HUDEP-2 (cell line): ENCODE measurements around the gene CARD18.
"Not testable (repeated sequence)": the region's sequence is repeated elsewhere in the genome, so short reads cannot be mapped to it uniquely, and the experiment has no call there.

Source experiments
- DNase-seq, 76 experiments: peaks; one replicate each; lab custom pipeline; 2025; ENCODE audit not compliant: unreplicated experiment in 76 of 76; lab: John Stamatoyannopoulos, UW

CARD18 gene

DNA sequence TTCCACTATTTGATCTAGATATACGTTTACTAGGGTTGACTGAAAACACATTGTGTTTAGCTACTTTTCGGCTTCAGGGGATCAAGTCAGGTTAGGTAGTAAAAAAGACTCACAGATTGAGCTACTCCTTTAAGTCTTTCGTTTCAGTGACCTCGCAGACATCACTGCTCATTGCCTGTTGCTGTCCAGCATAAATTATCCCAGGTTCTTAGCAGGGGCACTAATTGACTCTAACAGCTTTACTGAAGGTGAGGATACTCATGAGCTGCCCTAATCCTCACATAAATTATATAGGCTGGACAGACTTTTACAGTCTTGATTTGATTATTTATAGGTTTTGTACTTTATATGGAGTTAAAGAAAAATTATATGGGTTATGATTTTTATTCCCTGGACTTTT lies 3.7 kb downstream of the CARD18 start:
- DNase-seq = no peak

DNA sequence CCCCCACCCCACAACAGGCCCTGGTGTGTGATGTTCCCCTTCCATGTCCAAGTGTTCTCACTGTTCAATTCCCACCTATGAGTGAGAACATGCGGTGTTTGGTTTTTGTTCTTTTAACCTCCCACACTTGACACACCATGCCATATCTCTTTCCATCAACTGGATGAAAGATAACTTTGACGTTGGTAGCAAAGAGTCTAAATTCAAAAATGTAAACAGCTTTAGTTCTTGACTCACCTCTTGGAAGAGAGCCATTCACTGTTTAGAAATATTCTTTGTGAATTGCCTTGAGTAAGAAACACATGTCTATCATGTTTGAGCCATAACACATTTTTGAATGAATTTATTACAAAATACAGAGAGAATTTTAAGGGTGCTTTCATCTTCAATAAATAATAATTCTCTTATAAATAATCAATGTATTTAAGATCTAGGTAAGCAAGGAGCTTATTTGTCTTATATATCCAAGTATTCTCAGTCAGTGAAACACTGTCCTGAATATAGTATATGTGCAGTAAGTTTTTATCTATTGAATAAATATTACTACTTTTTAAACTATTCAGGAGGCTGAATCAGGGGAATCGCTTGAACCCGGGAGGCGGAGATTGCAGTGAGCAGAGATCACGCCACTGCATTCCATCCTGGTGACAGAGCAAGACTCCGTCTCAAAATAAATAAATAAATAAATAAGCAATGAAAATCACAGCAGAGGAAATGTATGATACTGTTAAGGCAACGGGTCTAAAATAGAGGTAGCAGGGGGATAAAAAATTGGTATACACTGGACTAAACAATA lies 6.7 kb downstream of the CARD18 start:
- DNase-seq = no peak

DNA sequence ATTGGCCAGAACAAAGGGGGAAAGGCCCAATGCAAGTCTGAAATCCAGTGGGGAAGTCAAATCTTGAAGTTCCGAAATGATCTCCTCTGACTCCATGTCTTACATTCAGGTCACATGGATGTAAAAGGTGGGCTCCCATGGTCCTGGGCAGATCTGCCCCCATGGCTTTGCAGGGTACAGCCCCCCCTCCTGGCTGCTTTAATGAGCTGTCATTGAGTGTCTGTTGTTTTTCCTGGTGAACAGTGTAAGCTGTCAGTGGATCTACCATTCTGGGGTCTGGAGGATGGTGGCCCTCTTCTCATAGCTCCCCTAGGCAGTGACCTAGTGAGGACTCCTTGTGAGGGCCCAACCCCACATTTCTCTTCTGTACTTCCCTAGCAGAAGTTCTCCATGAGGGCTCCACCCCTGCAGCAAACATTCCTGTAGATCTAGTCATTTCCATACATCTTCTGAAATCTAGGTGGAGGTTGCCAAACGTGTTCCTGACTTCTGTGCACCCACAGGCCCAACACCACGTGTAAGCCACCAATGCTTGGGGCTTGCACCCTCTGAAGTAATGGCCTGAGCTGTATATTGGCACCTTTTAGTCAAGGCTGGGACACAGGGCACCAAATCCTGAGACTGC lies 9.3 kb downstream of the CARD18 start:
- no peak for DNase-seq

DNA sequence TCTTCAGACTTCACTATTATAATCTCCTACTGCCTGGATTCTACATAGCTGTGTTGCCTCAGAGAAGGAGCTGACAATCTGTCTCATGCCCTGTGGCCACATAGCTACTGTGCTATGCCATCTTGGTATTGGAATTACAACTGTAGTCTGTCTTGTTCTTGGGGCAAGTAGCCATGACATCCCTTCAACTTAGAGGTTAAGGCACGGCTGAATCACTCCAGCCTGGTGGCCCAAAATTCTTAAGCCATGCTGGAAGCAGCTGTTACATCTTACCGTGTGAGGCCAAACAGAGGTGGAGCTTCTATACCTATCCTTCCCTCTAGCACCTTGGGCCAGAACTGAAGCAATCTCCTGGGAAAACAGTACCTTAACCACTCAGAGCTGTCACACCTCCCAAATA lies 14.8 kb downstream of the CARD18 start:
- no peak for DNase-seq

DNA sequence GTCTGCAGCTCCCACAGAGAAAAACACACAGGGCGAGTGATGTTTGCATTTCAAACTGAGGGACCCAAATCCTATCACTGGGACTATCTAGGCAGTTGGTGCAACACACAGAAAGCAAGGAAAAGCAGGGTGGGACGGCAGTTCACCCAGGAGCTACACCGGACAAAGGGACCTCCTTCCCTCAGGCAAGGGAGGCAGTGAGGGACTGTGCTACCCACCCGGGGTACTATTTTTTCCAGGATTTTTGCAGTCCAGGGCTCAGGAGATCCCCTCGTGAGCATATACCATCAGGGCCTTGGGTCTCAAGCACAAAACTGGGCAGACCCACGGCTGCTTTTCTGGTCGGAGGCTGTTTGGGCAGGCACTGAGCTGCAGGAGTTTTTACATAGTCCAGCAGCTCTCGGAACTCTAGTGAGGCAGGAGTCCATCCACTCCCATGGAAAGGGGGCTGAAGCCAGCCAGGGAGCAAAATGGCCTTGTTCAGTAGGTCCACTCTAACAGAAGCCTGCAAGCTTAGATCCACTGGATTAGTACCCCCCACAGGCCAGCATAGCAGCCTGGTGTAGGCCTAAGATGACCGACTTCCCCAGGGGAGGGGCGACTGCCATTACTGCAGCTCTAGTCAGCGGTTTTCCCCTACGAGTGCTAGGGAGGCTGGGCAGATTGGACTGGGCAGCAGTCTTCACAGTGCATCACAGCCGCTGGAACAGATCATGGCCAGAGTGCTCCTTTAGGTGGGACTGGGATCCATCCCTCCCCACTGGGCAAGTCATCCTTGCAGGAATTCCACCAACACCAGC lies 28.2 kb downstream of the CARD18 start:
- no peak for DNase-seq

DNA sequence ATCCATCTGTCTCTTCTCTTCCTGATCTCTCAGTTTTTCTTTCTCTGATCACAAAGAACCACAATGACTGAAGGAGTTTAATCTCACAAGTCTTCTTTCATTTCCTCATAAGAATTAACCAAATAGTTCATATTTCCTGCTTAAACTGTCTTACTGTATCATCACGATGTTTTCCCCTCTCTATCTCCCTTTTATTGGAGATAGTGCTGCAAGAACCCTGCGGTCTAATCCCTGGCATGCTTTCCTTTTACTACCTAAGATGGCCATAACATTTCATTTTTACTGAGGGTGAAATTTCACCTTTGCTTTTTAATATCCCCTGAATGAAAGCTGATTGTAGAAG lies 28.9 kb downstream of the CARD18 start:
- no peak for DNase-seq

DNA sequence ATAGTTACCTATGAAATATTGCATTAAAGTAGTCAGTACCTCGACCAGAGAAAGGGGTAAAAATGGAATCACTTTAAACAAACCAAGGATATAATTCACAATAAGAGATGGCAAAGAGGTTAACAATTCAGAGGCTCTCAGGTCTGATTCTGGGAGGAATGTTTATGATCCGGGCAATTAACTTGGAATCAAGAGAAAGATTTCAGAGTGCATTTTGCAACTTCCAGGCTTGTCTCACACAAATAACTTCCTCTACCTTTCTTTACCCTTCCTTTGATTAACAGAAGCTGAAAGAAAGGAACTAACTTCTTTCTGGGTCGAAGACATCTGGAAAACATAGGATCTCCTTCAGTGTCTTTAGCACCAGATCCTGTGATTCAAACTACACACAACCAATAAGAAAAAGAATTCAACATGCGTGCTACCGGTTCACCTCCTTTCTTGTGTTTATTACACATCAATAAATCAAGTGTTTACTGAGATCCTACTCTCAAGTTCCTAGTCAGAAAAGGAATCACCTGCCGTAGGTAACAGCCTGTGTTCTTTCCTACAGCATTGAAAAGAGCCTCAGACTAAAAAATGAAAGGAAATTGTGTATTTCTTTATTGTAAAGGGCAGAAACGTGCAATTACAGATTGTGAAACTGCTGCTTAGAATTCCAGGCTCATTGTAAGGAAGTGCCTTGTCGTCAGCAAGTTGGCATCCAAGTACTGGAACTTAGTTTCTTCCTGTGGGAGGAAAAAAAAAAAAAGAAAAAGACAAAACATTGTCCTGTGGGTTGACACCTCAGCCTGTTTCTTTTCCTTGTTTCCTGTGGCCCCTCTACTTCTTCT lies 29.5 kb downstream of the CARD18 start:
- DNase-seq = no peak

DNA sequence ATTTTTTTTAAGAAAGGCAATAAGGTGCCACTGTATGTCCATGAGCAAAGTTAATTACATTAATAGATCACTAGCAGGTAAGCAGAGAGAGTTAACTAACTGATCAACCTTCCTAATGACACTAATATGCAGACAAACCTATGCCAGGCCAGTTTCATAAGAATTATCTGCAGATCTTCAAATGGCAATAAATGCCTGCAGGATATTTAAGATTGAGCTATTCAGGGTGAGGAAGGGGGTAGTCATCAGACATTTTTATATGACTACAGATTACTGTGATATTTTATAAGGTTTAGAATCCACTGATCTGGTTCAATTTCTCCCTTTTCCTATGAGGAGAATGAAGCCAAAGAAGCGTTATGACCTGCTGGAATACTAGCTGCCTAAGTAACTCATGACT lies 30.2 kb downstream of the CARD18 start:
- no peak for DNase-seq

DNA sequence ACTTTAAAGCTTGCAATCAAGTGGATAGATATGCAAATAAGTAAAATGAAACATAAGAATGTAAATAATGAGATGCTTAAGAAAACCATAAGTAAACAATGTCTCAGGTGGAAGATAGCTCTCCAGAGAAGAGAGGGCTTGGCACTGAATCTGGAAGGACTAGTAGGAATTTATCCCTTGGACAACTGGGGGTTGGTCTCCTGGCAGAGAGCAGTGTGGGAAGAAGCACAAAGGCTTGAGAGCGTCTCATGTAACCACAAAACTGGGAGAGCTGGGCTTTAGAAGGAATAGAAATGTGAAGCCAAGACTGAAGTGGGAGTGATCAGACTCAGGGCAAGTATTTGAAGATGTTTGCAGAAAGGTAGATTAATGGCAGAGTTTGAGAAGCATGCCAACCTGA lies 31.3 kb downstream of the CARD18 start:
- no peak for DNase-seq

DNA sequence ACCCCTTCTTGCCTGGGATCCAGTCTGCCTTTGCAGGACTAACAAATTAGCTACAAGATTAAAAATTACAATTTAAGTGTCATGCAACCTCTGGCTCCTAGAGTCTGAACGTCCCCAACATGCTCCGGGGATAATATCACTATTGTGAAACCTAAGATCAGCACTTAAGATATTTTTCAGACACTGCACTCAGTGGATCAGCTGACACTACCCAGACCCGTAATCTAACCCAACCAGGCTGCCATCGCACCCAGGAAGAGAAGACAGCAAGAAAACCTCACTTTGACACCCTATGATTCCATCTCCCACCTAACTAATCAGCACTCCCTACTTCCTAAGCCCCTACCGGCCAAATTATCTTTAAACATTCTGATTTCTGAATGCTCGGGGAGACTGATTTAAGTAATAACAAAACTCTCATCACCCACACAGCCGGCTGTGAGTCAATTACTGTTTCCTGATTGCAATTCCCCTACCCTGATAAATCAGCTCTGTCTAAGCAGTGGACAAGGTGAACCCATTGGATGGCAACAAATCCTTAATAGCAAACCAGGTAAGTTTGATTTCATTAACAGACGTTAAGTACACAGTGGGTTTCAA lies 32.2 kb downstream of the CARD18 start:
- DNase-seq = not testable (repeated sequence)

DNA sequence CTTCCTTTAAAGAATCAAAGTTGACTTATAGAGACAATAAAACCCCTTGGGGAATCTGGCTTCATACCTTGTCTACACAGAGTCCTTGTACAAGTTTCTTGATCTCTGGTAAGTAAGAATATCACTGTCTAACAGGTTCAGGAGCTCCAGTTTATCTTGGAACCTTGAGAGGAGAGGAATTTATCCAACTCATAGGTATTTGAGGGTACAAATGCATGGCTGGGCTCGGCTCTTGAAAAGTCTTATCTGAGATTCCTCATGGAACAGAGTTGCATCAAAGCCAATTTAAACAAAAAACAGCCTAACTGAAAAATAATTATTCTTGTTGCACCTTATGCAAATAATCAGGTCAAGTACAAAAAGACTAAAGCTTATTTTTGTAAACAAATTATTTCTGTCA lies 33.4 kb downstream of the CARD18 start:
- DNase-seq = no peak

DNA sequence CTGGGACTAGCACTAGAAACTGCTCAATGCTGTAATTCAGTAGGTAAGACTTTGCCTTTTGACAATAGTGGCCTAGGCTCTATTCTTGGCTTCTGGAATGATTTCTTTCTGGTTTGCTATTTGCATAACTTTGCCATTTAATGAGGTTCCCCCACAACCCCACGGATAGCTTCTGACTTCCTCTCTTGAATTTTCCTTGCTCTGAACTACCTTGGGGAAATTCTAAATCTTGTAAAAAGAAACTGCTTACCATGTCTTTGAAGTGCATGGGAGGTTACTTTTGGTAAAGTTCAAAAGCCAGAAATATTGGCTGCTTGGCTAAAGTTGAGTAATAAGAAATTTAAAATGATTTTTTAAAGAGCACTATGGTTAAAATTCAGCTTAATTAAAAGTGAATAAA lies 35.3 kb downstream of the CARD18 start:
- no peak for DNase-seq

DNA sequence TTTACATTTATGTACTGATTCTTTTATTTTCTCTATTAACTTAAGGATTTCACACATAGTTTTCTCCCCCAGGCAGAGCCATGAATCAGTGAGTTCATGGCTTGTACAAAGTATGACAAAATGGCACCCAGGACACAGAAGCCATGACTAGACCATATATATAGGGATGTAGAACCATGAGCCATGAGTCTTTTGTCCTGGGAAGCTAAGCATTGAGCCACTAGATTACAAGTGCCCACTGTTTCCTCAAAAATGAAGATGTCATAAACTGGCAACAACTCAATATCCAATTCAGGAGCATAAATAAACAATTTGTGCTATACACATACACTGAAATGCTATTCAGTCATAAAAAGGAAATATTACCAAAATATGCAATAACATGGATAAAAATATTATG lies 36.2 kb downstream of the CARD18 start:
- no peak for DNase-seq

DNA sequence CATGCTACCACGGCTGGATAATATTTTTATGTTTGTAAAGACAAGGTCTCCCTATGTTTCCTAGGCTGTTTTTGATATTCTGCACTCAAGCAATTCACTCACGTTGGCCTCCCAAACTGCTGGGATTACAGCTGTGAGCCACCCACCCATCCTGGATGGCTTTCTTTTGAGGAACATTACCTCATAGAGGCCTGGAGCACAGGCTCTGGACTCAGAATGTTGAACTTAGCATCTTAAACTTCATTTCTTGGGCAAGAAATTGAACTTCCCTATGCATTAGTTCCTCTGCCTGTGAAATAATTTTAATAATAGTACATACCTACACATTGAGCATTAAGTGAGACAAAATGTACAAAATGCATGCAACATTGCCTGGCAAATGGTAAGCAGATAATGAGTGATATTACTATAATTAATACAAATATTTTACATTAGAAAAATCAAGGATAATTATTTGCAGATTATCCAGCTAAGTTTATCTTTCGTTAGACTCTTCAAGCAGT lies 37.4 kb downstream of the CARD18 start:
- DNase-seq = not testable (repeated sequence)

DNA sequence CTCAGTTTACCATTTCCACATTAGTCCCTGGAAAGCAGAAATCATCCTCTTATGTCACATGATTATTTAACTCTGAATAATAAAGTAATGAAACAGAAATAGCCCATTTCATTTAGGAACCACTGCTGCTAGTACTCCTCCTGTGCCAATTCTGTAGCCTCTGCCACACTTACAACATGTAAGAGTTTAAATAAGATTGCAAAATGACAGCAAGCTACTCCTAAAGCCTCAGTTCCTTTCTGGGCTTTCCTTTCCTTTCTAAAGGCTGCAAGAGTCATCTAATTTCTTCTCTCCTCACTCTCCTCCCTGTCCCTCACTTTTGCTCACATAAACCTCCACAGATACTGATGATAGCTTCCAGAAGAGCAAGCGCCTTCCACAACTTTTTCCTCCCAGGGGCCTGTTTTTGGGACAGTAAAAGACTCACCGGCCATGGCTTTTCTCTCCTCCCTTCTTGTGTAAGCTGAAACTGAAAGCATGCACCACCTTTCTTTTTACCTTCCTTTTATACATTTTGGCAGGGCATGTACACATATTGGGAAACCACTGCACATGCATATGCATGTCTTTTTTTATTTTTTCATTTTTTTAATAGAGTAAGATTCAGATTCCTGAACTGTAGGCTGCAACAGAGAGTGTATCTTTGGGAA lies 38.5 kb downstream of the CARD18 start:
- no peak for DNase-seq

DNA sequence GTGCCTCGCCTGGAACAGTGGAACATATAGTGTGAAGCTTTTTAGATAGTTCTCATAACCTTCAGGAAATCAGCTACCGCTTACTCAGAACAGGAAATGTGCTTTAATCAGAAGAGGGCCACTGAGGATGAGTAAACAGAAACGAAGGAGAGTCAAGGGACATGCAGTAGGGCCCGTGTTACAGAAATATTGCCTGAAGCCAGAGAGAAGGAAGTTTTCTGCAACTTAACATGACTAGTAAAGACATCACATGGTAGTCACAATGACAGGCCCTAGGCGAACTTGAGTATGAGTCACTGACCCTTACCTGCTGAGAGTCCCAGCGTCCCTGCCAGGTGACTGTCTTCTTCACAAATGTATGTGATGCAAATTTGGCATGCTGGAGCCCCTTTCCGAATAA lies 39.4 kb downstream of the CARD18 start:
- DNase-seq = no peak

DNA sequence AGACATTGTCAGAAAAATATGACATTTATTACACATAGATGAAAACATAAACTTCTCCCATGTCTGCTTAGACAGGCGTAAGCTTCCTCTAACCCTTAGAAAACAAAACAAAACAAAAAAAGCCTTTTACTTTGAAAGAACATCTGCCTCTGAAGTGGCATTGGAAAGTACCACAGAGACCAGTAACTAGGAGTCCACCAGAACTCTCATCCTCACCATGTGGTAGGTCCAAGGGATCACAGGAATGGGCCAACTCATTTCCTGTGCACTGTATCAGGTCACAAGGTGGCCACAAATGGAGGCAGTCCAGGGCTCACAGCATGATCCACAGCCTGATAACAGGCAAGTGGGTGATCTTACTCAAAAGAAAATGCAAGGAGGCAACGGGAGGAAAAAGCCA lies 40.0 kb downstream of the CARD18 start:
- not testable (repeated sequence) for DNase-seq

DNA sequence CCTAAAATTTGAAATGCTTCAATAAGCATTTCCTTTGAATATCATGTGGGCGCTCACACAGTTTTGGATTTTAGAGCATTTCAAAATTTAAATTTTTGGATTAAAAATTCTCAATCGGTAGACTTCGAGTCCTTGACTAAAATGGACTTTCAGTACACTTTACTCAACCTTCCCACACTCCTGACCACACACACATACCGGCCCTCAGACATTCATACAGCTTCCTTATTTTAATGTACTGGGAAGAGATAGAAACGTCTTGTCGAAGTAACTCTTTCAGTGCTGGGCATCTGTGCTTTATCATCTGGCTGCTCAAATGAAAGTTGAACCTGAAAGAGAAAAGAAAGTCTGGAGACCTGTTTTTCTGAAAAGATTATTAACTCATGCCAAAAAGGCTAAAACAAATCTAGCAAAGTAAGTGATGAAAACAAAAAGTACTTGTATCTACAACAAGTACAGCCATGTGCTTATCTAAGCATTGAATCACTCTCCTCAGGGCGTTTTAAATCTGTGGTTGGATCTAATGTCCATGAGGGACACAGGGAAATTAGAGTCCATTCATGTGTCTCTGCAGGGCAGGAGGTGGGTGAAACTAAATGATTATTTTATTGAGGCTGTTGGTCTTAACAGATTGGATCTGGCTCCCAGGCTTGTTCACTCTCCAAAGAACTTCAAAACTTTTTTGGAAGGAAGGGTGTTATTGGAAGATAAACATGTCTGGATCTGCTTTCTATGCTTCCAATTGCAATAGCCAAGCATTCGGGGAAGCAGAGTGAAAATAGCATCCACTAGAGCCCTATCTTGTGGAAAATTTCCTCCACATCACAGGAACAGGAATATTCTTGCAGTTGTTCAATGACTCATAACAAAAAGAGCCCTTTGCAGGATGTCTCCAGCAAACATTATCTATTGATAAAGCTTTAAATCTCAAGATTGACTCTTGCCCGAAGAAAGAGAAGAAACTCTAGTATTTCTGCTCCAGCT lies 47.0 kb downstream of the CARD18 start:
- no peak for DNase-seq
